GM12878 (cell line): ENCODE data around the gene ANKRD33.

ENCODE experiments used
- BMI1 ChIP-seq: fragments of 450-650 bp; IDR thresholded peaks from 2 replicates; pipeline ENCODE4 v1.6.1; 2016; ENCODE audit warnings: mild to moderate bottlenecking, moderate library complexity, borderline replicate concordance
- SMC3 ChIP-seq: IDR thresholded peaks from 2 replicates; pipeline ENCODE4 v1.6.1; 2011; ENCODE audit warnings: low read length, improper control_type of control experiment, borderline replicate concordance

DNA sequence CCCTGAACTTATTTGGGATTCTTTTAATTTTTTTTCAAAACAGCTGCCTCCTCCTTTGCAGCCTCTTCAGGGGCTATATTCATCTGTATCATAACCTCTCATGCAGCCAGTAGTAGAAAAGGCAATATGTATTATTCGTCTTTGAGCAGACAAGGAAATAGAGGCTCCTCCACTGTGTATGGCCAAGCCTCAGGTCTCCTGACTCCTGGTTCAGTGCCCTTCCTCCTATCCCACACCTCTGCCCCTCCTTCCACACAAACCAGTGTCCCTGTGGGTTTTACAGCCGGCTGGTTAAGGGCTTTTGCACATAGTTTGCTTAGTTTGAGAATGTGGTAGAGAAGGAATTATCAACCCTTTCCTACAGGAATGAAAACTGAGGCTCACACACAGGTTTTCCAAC is 10.6 kb downstream of the ANKRD33 start:
- TF ChIP-seq BMI1 (no peak), SMC3 (no peak)
